ENCODE results near the gene TMEM117. TPM values are rescaled to one million over a fixed set of nuclear protein-coding genes. Genes with fewer than 3 reads are reported as not detected.

The TMEM117 gene
- total and polyA plus RNA-seq, 2 donors (not counting 3 experiments of a cell fraction or from before 2014, with no cell fraction given) = 1.2 to 3.8 TPM

- Histone ChIP-seq H2AFZ (ENCODE audit: low read depth, low read length) (no peak overlapping the region), H3K79me2 (ENCODE audit: control insufficient read depth, insufficient read depth, low read length) (no peaks in the 10 kb centered on the region), H3K27me3 (ENCODE audit: control insufficient read depth in 2 of 2, insufficient read depth in 2 of 2, low read length in 2 of 2) (no peaks in the 10 kb centered on the region), H3K9me1 (replicated peaks; ENCODE audit: control insufficient read depth, extremely low read depth, insufficient read depth, low read length) (no peaks in the 10 kb centered on the region), H3K4me2 (ENCODE audit: insufficient read depth, low read length) (no peak overlapping the region), H3K36me3 (ENCODE audit: control insufficient read depth in 2 of 2, extremely low read depth in 1 of 2, insufficient read depth in 2 of 2, low read length in 2 of 2) (no peaks in the 10 kb centered on the region), H3K4me1 (ENCODE audit: control insufficient read depth, extremely low read depth, insufficient read depth, low read length) (no peaks in the 10 kb centered on the region), H3K9ac (replicated peaks; ENCODE audit: extremely low read depth, insufficient read depth, low read length) (no peak overlapping the region), H3K4me3 (replicated peaks in 1 of 3; ENCODE audit: insufficient read depth in 1 of 3, low read depth in 1 of 3, low read length in 3 of 3) (no peak overlapping the region), H3K27ac (ENCODE audit: insufficient read depth, low read depth, low read length) (no peak overlapping the region), H3K9me3 (replicated peaks; ENCODE audit: control insufficient read depth, insufficient read depth, low read length) (no peaks in the 10 kb centered on the region), H4K20me1 (replicated peaks; ENCODE audit: control insufficient read depth, extremely low read depth, insufficient read depth, low read length) (no peaks in the 10 kb centered on the region)
- POLR2A ChIA-PET = no interaction called here
- FAIRE-seq (no peak), DNase-seq (ENCODE audit: low read depth, low spot score) (no peak)
- CTCF ChIA-PET = interaction anchor here (1.5 kb wide), 1 partner anchor 10 kb away, joined by 3 read pairs; no protein-coding TSS in a partner anchor
- dilution Hi-C loops (cut with MboI; ENCODE audit: extremely low pct_ligation_motif_present, low sequenced_read_pairs) = no loop called here
- intact Hi-C loops (cut with micrococcal nuclease) = no loop called here
- TF ChIP-seq MYC (IDR thresholded peaks at IDR 0.05; ENCODE audit: low read depth, low read length) (no peak), POLR2AphosphoS5 (IDR thresholded peaks at IDR 0.05; ENCODE audit: insufficient read depth, low read depth, low read length) (no peak), JUN (IDR thresholded peaks at IDR 0.05; ENCODE audit: borderline replicate concordance, insufficient read depth, insufficient read length, low read depth) (no peak), EZH2 (IDR thresholded peaks at IDR 0.05; ENCODE audit: borderline replicate concordance, low read depth, low read length, severe bottlenecking) (no peak), MAX (IDR thresholded peaks at IDR 0.05; ENCODE audit: insufficient read depth, insufficient read length) (no peak), CTCF (IDR thresholded peaks at IDR 0.05; ENCODE audit: extremely low read depth in 1 of 2, insufficient read depth in 1 of 2, low read depth in 1 of 2, low read length in 2 of 2) (no peak), POLR2A (IDR thresholded peaks at IDR 0.05; ENCODE audit: low read depth, low read length) (no peak), GATA2 (IDR thresholded peaks at IDR 0.05; ENCODE audit: insufficient read depth, insufficient read length, low read depth, low read length) (no peak), FOS (IDR thresholded peaks at IDR 0.05; ENCODE audit: borderline replicate concordance, insufficient read depth, low read length) (no peak)
- no TSS peak for BruUV-seq (replicated peaks)
These were observed 471.8 kb downstream of the TMEM117 start for GRCh38 chr12:44307506-44308168.

All from endothelial cell of umbilical vein (primary cell).